Panc1 (cell line): ENCODE measurements around the gene MCM9. TPM values are rescaled to one million over a fixed set of nuclear protein-coding genes. Genes with fewer than 3 reads are reported as not detected.

Experiments used
- ATAC-seq: fragments of 200-7000 bp; cut with Tn5 transposase; 2 replicates; pipeline ENCODE4 v1.9.1; 2020; ENCODE audit warnings: mild to moderate bottlenecking, moderate library complexity
- BruUV-seq: library from RNA; stranded (reverse); fragments of 400-500 nt; replicated peaks from 2 replicates; lab custom pipeline; 2021; lab: Mats Ljungman, UMichigan
- CTCF ChIA-PET: fragments of 300-600 bp; sonication (Branson Sonifier 250); formaldehyde crosslinking; loops from one replicate; lab custom pipeline; 2022; ENCODE audit warnings: antibody characterized with exemption; lab: Charles Lee
- POLR2A ChIA-PET: fragments of 300-600 bp; sonication (Branson Sonifier 250); formaldehyde crosslinking; loops from one replicate; lab custom pipeline; 2022; ENCODE audit warnings: antibody characterized with exemption; lab: Charles Lee
- DNase-seq: peaks from one replicate; pipeline ENCODE4 v3.0.0-alpha.2; 2010; ENCODE audit warnings: low read depth, low spot score
- H3K27ac ChIP-seq: 2 replicates; pipeline ENCODE4 v1.5.1; 2011; ENCODE audit warnings: mild to moderate bottlenecking, low read length, inconsistent platforms
- H3K27me3 ChIP-seq: fragments of 200-500 bp; sonication (Bioruptor generic); 2 replicates; pipeline ENCODE4 v1.6.0; 2014; ENCODE audit warnings: low read length, inconsistent platforms; ENCODE audit not compliant: control insufficient read depth, insufficient read depth
- H3K36me3 ChIP-seq: fragments of 200-500 bp; sonication (Bioruptor generic); 2 replicates; pipeline ENCODE4 v1.5.1; 2014; ENCODE audit warnings: inconsistent platforms, mild to moderate bottlenecking, low read length, moderate library complexity; ENCODE audit not compliant: control insufficient read depth, insufficient read depth
- H3K4me1 ChIP-seq: 2 replicates; pipeline ENCODE4 v1.5.1; 2011; ENCODE audit warnings: inconsistent platforms, mild to moderate bottlenecking, low read length, moderate library complexity; ENCODE audit not compliant: control insufficient read depth, insufficient read depth
- H3K4me3 ChIP-seq, 2 experiments: 2 replicates each; pipeline ENCODE4 v1.5.1; 2011 to 2012; ENCODE audit warnings: low read depth in 2 of 2, low read length in 2 of 2, mild to moderate bottlenecking in 2 of 2, inconsistent platforms in 1 of 2, moderate library complexity in 1 of 2
- H3K9me3 ChIP-seq: fragments of 200-500 bp; sonication (Bioruptor generic); 2 replicates; pipeline ENCODE4 v1.5.1; 2014; ENCODE audit warnings: low read depth, mild to moderate bottlenecking, inconsistent platforms, low read length, moderate library complexity; ENCODE audit not compliant: control insufficient read depth, insufficient read depth
- CTCF ChIP-seq: fragments of 450-650 bp; IDR thresholded peaks from 2 replicates; pipeline ENCODE4 v1.5.1; 2017; ENCODE audit warnings: mild to moderate bottlenecking
- POLR2AphosphoS5 ChIP-seq: IDR thresholded peaks from 2 replicates; pipeline ENCODE4 v1.6.1; 2012; ENCODE audit warnings: mild to moderate bottlenecking, low read depth, low read length, moderate library complexity
- REST ChIP-seq, 2 experiments: IDR thresholded peaks; 2 replicates each; pipeline ENCODE4 v1.6.1; 2011 to 2012; ENCODE audit warnings: low read depth in 2 of 2, control low read depth in 1 of 2, low read length in 1 of 2, mild to moderate bottlenecking in 1 of 2, moderate library complexity in 1 of 2; ENCODE audit not compliant: insufficient read depth in 1 of 2
- SIN3A ChIP-seq: IDR thresholded peaks from 2 replicates; pipeline ENCODE4 v1.6.1; 2012; ENCODE audit warnings: low read depth, mild to moderate bottlenecking, low read length, moderate library complexity, borderline replicate concordance; ENCODE audit not compliant: insufficient read depth
- TCF7L2 ChIP-seq: IDR thresholded peaks from 2 replicates; pipeline ENCODE4 v1.6.1; 2011; ENCODE audit warnings: mild to moderate bottlenecking, low read depth, low read length, inconsistent platforms
- in situ Hi-C: cut with HindIII; loops from 2 replicates; pipeline ENCODE4 v1.10.0; 2016; ENCODE audit warnings: low sequenced_read_pairs, low pct_unique_long_range_greater_than_20kb
- intact Hi-C: fragments of 100-400 bp; cut with micrococcal nuclease; formaldehyde crosslinking; loops from one replicate; pipeline ENCODE4 v1.10.0; 2022; ENCODE audit not compliant: unreplicated experiment
- total RNA-seq: library from RNA; stranded (reverse); gene quantifications from one replicate; pipeline ENCODE4 v1.2.1, GENCODE V29; 2021; ENCODE audit not compliant: unreplicated experiment

Gene MCM9
- total RNA-seq, 1 experiment from 2014 or later: 20.4 TPM

- in situ Hi-C loops (no loop called here), intact Hi-C loops (loop anchor here (5.0 kb wide), 1 partner anchor 244 kb away; the partner anchor contains the start of gene CEP85L)
- peaks cover 36% of the 10 kb centered on the region for H3K4me1 ChIP-seq
- no peaks in the 10 kb centered on the region for H3K9me3 ChIP-seq
- TF ChIP-seq CTCF (peak; percentile 71), TCF7L2 (no peak), POLR2AphosphoS5 (no peak)
- CTCF ChIA-PET: interaction anchor here (0.7 to 1.1 kb wide), 3 partner anchors 116 to 609 kb away, joined by 3 to 5 read pairs (median 5); no protein-coding TSS in a partner anchor
- ATAC-seq (no peak), DNase-seq (peak; percentile 81)
- POLR2A ChIA-PET: interaction anchor here (0.6 to 0.7 kb wide), 2 partner anchors 20 to 217 kb away, joined by 3 to 4 read pairs; no protein-coding TSS in a partner anchor
- peaks cover 11% of the 10 kb centered on the region; the same call in 1 of the 2 replicates for H3K36me3 ChIP-seq
- no peaks in the 10 kb centered on the region for H3K27me3 ChIP-seq
- H3K4me3 ChIP-seq: peak overlapping the region; percentile 91 to 98; a peak in 3 of 4 replicates
- TSS peak; percentile 56 for BruUV-seq
- peak overlapping the region; percentile 90 for H3K27ac ChIP-seq
Observed at GRCh38 chr6:118896339-118897136, 38.4 kb downstream of the MCM9 start.

GRCh38 chr6:118895859-118896258, 39.1 kb downstream of the MCM9 start:
- DNase-seq: no peak
- intact Hi-C loops: loop anchor here (5.0 kb wide), 1 partner anchor 244 kb away; the partner anchor contains the start of gene CEP85L
- TF ChIP-seq POLR2AphosphoS5: no peak
- TF ChIP-seq CTCF: no peak
- TF ChIP-seq TCF7L2: no peak
- in situ Hi-C loops: no loop called here
- ChIA-PET POLR2A (interaction anchor here (0.6 to 0.7 kb wide), 3 partner anchors 20 to 217 kb away, joined by 3 to 4 read pairs (median 3); no protein-coding TSS in a partner anchor), CTCF (interaction anchor here (0.7 kb wide), 1 partner anchor 609 kb away, joined by 3 read pairs; no protein-coding TSS in a partner anchor)
- Histone ChIP-seq H3K9me3 (no peaks in the 10 kb centered on the region), H3K27me3 (no peaks in the 10 kb centered on the region), H3K27ac (peak overlapping the region; percentile 90), H3K36me3 (peaks cover 10% of the 10 kb centered on the region; the same call in 1 of the 2 replicates), H3K4me3 (peak overlapping the region; percentile 91 to 98; a peak in 3 of 4 replicates), H3K4me1 (peaks cover 42% of the 10 kb centered on the region)
- ATAC-seq: no peak
- no TSS peak for BruUV-seq

GRCh38 chr6:118895261-118895560, 39.7 kb downstream of the MCM9 start:
- POLR2A ChIA-PET: interaction anchor here (0.6 kb wide), 3 partner anchors 28 to 114 kb away, joined by 3 read pairs; no protein-coding TSS in a partner anchor
- CTCF ChIA-PET: no interaction called here
- ATAC-seq (no peak), DNase-seq (no peak)
- Histone ChIP-seq H3K36me3 (peaks cover 8% of the 10 kb centered on the region; the same call in 1 of the 2 replicates), H3K4me3 (peak overlapping the region; percentile 91 to 98), H3K27me3 (no peaks in the 10 kb centered on the region), H3K4me1 (peaks cover 36% of the 10 kb centered on the region), H3K27ac (peak overlapping the region; percentile 90), H3K9me3 (no peaks in the 10 kb centered on the region)
- in situ Hi-C loops: no loop called here
- no TSS peak for BruUV-seq
- no peak for TF ChIP-seq CTCF
- no peak for TF ChIP-seq REST (IDR thresholded peaks at IDR 0.05; ENCODE audit: insufficient read depth in 1 of 2, low read depth in 2 of 2, low read length in 1 of 2)
- TF ChIP-seq TCF7L2: no peak
- no peak for TF ChIP-seq SIN3A
- no peak for TF ChIP-seq POLR2AphosphoS5
- intact Hi-C loops: loop anchor here (5.0 kb wide), 1 partner anchor 243 kb away; the partner anchor contains the start of gene CEP85L
